SKM-1 (cell line): ENCODE results near the gene TMEM175.
"Not testable (repeated sequence)": the region's sequence is repeated elsewhere in the genome, so short reads cannot be mapped to it uniquely, and the experiment has no call there.

Experiments
- DNase-seq: peaks from one replicate; lab custom pipeline; 2025; ENCODE audit not compliant: unreplicated experiment; lab: John Stamatoyannopoulos, UW

Gene TMEM175

GRCh38 chr4:915041-915474 lies 17.2 kb upstream of the TMEM175 start:
- peak; percentile 29 for DNase-seq

GRCh38 chr4:915595-915994 lies 16.7 kb upstream of the TMEM175 start:
- DNase-seq: peak; percentile 34

- no peak for DNase-seq
These were observed 14.8 kb upstream of the TMEM175 start for GRCh38 chr4:917466-917865.

- no peak for DNase-seq
These were observed 14.3 kb upstream of the TMEM175 start for GRCh38 chr4:917992-918391.

- not testable (repeated sequence) for DNase-seq
These were observed 13.7 kb upstream of the TMEM175 start for GRCh38 chr4:918591-918990.

GRCh38 chr4:919004-919680 lies 13.1 kb upstream of the TMEM175 start:
- not testable (repeated sequence) for DNase-seq

GRCh38 chr4:921830-922331 lies 10.4 kb upstream of the TMEM175 start:
- no peak for DNase-seq

- DNase-seq: no peak
These were observed 7.9 kb upstream of the TMEM175 start for GRCh38 chr4:924107-925096.

GRCh38 chr4:925171-925570 lies 7.1 kb upstream of the TMEM175 start:
- DNase-seq: no peak

- DNase-seq: no peak
These were observed 6.3 kb upstream of the TMEM175 start for GRCh38 chr4:925771-926500.

GRCh38 chr4:926538-926937 lies 5.7 kb upstream of the TMEM175 start:
- no peak for DNase-seq

- not testable (repeated sequence) for DNase-seq
These were observed 4.7 kb upstream of the TMEM175 start for GRCh38 chr4:927566-927965.

GRCh38 chr4:929096-929765 lies 3.0 kb upstream of the TMEM175 start:
- DNase-seq: no peak

GRCh38 chr4:930028-930551 lies 2.2 kb upstream of the TMEM175 start:
- peak; percentile 73 for DNase-seq

- DNase-seq: no peak
These were observed 1.4 kb upstream of the TMEM175 start for GRCh38 chr4:930827-931193.

- no peak for DNase-seq
These were observed 883 bp upstream of the TMEM175 start for GRCh38 chr4:931194-931959.

GRCh38 chr4:932713-933070 lies 432 bp downstream of the TMEM175 start:
- no peak for DNase-seq

- not testable (repeated sequence) for DNase-seq
These were observed 7.2 kb downstream of the TMEM175 start for GRCh38 chr4:939508-939907.

- DNase-seq: no peak
These were observed 13.2 kb downstream of the TMEM175 start for GRCh38 chr4:945274-946102.
